ENCODE results near the gene ATP5F1B. TPM values are rescaled to one million over a fixed set of nuclear protein-coding genes. Genes with fewer than 3 reads are reported as not detected.

ATP5F1B gene
- total and polyA plus RNA-seq, 9 of the 15 experiments (the other 6 are each of a cell fraction or from before 2014, with no cell fraction given), result 908 to 3,125 (median 1,482) TPM

DNA sequence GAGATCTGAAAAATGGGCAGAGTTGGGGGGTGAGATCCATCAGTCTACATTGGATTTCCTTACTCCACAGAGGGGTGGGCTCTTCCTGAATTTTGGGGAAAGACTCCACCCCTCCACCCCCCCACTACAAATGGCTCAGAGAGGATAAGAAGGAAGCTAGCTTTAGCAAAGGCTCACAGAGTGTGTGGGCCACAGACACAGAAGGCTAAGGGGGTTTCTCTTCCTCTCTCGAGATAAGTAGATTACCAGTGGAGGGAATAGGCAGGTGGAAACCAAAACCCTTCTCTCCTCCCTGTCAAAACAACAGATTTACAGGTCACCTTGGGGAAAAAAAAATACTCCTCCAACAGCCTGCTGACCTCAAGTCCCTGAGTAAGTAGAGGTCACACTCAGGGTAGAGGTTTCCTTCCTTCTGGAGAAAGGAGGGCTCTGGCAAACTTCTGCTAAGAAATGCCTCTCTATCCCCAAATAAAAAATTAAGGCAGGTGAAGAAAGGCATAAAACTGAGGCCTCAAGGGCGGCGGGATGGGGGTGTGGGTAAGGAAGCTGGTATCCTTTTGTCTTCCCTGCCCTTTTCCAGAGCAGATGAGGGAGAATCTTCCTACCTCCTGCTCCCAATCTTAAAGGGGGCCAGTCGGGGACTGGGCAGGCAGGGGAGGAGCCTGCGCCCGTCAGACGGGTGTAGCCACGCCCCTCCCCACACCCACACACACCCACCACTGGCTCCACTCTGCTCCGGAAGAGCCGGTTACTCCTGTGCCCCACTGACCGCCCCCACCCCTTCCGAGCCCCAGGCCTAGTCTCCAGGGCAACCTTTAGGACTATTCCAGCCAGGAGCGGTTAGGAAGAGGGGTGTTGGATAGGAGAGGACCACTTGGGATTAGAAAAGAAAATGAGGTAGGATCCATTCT, 13.7 kb downstream of the ATP5F1B start (continued):
- TF ChIP-seq, protein P1, sequence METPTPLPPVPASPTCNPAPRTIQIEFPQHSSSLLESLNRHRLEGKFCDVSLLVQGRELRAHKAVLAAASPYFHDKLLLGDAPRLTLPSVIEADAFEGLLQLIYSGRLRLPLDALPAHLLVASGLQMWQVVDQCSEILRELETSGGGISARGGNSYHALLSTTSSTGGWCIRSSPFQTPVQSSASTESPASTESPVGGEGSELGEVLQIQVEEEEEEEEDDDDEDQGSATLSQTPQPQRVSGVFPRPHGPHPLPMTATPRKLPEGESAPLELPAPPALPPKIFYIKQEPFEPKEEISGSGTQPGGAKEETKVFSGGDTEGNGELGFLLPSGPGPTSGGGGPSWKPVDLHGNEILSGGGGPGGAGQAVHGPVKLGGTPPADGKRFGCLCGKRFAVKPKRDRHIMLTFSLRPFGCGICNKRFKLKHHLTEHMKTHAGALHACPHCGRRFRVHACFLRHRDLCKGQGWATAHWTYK (CRISPR knock-in tag; IDR thresholded peaks at IDR 0.05), result no peak
- TF ChIP-seq CEBPB (tag; IDR thresholded peaks at IDR 0.05), result no peak
- no peak for TF ChIP-seq PHB2 (IDR thresholded peaks at IDR 0.05; ENCODE audit: low read depth)
- TF ChIP-seq KDM2B (CRISPR knock-in tag; IDR thresholded peaks at IDR 0.05), result no peak
- no peak for TF ChIP-seq CBFB (CRISPR knock-in tag; IDR thresholded peaks at IDR 0.05)
- no peak for TF ChIP-seq HMG20A (CRISPR knock-in tag; conservative IDR thresholded peaks at IDR 0.05)
- TF ChIP-seq SAFB (IDR thresholded peaks at IDR 0.05; ENCODE audit: borderline replicate concordance, low read depth, low read length), result no peak
- no peak for TF ChIP-seq SMARCE1 (IDR thresholded peaks at IDR 0.05)
- no peak for TF ChIP-seq HLTF (IDR thresholded peaks at IDR 0.05)
- TF ChIP-seq CTBP1 (IDR thresholded peaks at IDR 0.05; ENCODE audit: borderline replicate concordance), result no peak; the same call in 1 of the 2 replicates
- TF ChIP-seq ZNF830 (CRISPR knock-in tag; IDR thresholded peaks at IDR 0.05), result no peak
- no peak for TF ChIP-seq POLR2AphosphoS5 (IDR thresholded peaks at IDR 0.05; ENCODE audit: control insufficient read depth, insufficient read depth, low read depth, low read length)
- no peak for TF ChIP-seq TAF7 (tag; IDR thresholded peaks at IDR 0.05)
- no peak for TF ChIP-seq ZNF121 (CRISPR knock-in tag; conservative IDR thresholded peaks at IDR 0.05)
- no peak for TF ChIP-seq ZNF217 (CRISPR knock-in tag; IDR thresholded peaks at IDR 0.05)
- TF ChIP-seq ZNF224 (CRISPR knock-in tag; IDR thresholded peaks at IDR 0.05), result no peak
- no peak for TF ChIP-seq KLF6 (CRISPR knock-in tag; IDR thresholded peaks at IDR 0.05; ENCODE audit: borderline replicate concordance)
- TF ChIP-seq, protein P2, sequence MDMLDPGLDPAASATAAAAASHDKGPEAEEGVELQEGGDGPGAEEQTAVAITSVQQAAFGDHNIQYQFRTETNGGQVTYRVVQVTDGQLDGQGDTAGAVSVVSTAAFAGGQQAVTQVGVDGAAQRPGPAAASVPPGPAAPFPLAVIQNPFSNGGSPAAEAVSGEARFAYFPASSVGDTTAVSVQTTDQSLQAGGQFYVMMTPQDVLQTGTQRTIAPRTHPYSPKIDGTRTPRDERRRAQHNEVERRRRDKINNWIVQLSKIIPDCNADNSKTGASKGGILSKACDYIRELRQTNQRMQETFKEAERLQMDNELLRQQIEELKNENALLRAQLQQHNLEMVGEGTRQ (CRISPR knock-in tag; IDR thresholded peaks at IDR 0.05), result no peak
- no peak for TF ChIP-seq ZNF764 (CRISPR knock-in tag; IDR thresholded peaks at IDR 0.05; ENCODE audit: low read depth)
- no peak for TF ChIP-seq BRD4 (IDR thresholded peaks at IDR 0.05)
- TF ChIP-seq, protein P3, sequence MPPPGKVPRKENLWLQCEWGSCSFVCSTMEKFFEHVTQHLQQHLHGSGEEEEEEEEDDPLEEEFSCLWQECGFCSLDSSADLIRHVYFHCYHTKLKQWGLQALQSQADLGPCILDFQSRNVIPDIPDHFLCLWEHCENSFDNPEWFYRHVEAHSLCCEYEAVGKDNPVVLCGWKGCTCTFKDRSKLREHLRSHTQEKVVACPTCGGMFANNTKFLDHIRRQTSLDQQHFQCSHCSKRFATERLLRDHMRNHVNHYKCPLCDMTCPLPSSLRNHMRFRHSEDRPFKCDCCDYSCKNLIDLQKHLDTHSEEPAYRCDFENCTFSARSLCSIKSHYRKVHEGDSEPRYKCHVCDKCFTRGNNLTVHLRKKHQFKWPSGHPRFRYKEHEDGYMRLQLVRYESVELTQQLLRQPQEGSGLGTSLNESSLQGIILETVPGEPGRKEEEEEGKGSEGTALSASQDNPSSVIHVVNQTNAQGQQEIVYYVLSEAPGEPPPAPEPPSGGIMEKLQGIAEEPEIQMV (tag; conservative IDR thresholded peaks at IDR 0.05; ENCODE audit: low read depth), result no peak
- TF ChIP-seq ZFP1 (CRISPR knock-in tag; IDR thresholded peaks at IDR 0.05), result no peak
- TF ChIP-seq, protein P4, sequence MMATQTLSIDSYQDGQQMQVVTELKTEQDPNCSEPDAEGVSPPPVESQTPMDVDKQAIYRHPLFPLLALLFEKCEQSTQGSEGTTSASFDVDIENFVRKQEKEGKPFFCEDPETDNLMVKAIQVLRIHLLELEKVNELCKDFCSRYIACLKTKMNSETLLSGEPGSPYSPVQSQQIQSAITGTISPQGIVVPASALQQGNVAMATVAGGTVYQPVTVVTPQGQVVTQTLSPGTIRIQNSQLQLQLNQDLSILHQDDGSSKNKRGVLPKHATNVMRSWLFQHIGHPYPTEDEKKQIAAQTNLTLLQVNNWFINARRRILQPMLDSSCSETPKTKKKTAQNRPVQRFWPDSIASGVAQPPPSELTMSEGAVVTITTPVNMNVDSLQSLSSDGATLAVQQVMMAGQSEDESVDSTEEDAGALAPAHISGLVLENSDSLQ (IDR thresholded peaks at IDR 0.05), result no peak
- TF ChIP-seq MYNN (IDR thresholded peaks at IDR 0.05), result no peak
- no peak for TF ChIP-seq MYNN (CRISPR knock-in tag; IDR thresholded peaks at IDR 0.05)
